GM12878 (cell line): ENCODE measurements around the gene DCLK2.

Source experiments
- ATF7 ChIP-seq: fragments of 450-650 bp; IDR thresholded peaks from 2 replicates; pipeline ENCODE4 v1.6.1; 2016; ENCODE audit warnings: low read depth, mild to moderate bottlenecking
- CREB1 ChIP-seq: IDR thresholded peaks from 2 replicates; pipeline ENCODE4 v1.6.1; 2012; ENCODE audit warnings: low read depth, mild to moderate bottlenecking, inconsistent platforms
- CTCF ChIP-seq, 3 experiments: IDR thresholded peaks in 2 of 3; conservative IDR thresholded peaks in 1 of 3; 2 replicates each; pipeline ENCODE4 v1.5.1; 2011; ENCODE audit warnings: low read depth in 3 of 3, low read length in 3 of 3, mild to moderate bottlenecking in 3 of 3, control low read depth in 2 of 3, moderate library complexity in 2 of 3, inconsistent platforms in 1 of 3, mixed read lengths in 1 of 3; ENCODE audit not compliant: control insufficient read depth in 2 of 3, insufficient read depth in 1 of 3; ENCODE audit errors: extremely low read depth in 1 of 3
- EP300 ChIP-seq, 2 experiments: fragments of 150-350 bp in 1 of 2; IDR thresholded peaks; 2 replicates each; pipeline ENCODE4 v1.6.1; 2011 to 2012; ENCODE audit warnings: low read depth in 2 of 2, low read length in 2 of 2, borderline replicate concordance in 1 of 2, improper control_type of control experiment in 1 of 2, inconsistent platforms in 1 of 2; ENCODE audit not compliant: control insufficient read depth in 1 of 2
- FOXM1 ChIP-seq: IDR thresholded peaks from 2 replicates; pipeline ENCODE4 v1.6.1; 2012; ENCODE audit warnings: low read depth, mild to moderate bottlenecking, inconsistent platforms, low read length, moderate library complexity
- HDAC6 ChIP-seq: fragments of 200-600 bp; sonication (generic); IDR thresholded peaks from one replicate; pipeline ENCODE4 v1.8.0; 2017; ENCODE audit warnings: antibody characterized with exemption; ENCODE audit not compliant: unreplicated experiment
- HDGF ChIP-seq: fragments of 450-650 bp; IDR thresholded peaks from 2 replicates; pipeline ENCODE4 v1.6.1; 2016; ENCODE audit warnings: antibody characterized with exemption
- IKZF2 ChIP-seq, 2 experiments: fragments of 450-650 bp; IDR thresholded peaks; 2 replicates each; pipeline ENCODE4 v1.6.1; 2017; ENCODE audit warnings: mild to moderate bottlenecking in 2 of 2, moderate library complexity in 2 of 2
- POLR2AphosphoS5 ChIP-seq: IDR thresholded peaks from 2 replicates; pipeline ENCODE4 v1.6.1; 2011; ENCODE audit warnings: mild to moderate bottlenecking, low read length, inconsistent platforms
- SMC3 ChIP-seq: IDR thresholded peaks from 2 replicates; pipeline ENCODE4 v1.6.1; 2011; ENCODE audit warnings: low read length, improper control_type of control experiment, borderline replicate concordance
- ZNF207 ChIP-seq: fragments of 450-650 bp; IDR thresholded peaks from 2 replicates; pipeline ENCODE4 v1.6.1; 2014; ENCODE audit warnings: antibody characterized with exemption, mild to moderate bottlenecking, borderline replicate concordance

- TF ChIP-seq ATF7 (no peak), IKZF2 (IDR thresholded peaks at IDR 0.05) (no peak), SMC3 (no peak), EP300 (IDR thresholded peaks at IDR 0.05; ENCODE audit: borderline replicate concordance in 1 of 2, control insufficient read depth in 1 of 2, low read depth in 2 of 2, low read length in 2 of 2) (no peak), CREB1 (no peak), HDAC6 (no peak), POLR2AphosphoS5 (no peak), CTCF (IDR thresholded peaks at IDR 0.05 in 2 of 3, conservative IDR thresholded peaks at IDR 0.05 in 1 of 3; ENCODE audit: control insufficient read depth in 2 of 3, extremely low read depth in 1 of 3, insufficient read depth in 1 of 3, low read depth in 3 of 3, low read length in 3 of 3) (no peak), FOXM1 (no peak), ZNF207 (no peak), HDGF (no peak)
These were observed 85.8 kb downstream of the DCLK2 start for GRCh38 chr4:150164055-150164454.
